Measurements from ENCODE around the gene DTWD2.
A peak's percentile ranks its signal among the peaks of the same experiment; 100 is the strongest.

The DTWD2 gene

GRCh38 chr5:118793091-118793490 lies 195.3 kb downstream of the DTWD2 start:
- H3K27me3 ChIP-seq (ENCODE audit: control insufficient read depth in 2 of 2, insufficient read depth in 2 of 2, low read length in 2 of 2), result no peaks in the 10 kb centered on the region
- no peaks in the 10 kb centered on the region for H3K4me1 ChIP-seq (ENCODE audit: control insufficient read depth in 2 of 2, insufficient read depth in 2 of 2, low read length in 2 of 2)
- H3K9me3 ChIP-seq (ENCODE audit: control insufficient read depth in 2 of 2, low read length in 2 of 2), result no peaks in the 10 kb centered on the region
- H3K36me3 ChIP-seq (ENCODE audit: control insufficient read depth in 2 of 2, insufficient read depth in 2 of 2, low read length in 2 of 2), result no peaks in the 10 kb centered on the region
- no peak overlapping the region for H3K9ac ChIP-seq (ENCODE audit: low read depth in 1 of 2, low read length in 2 of 2)
- no peak overlapping the region for H3K27ac ChIP-seq (ENCODE audit: low read depth in 2 of 2, low read length in 2 of 2)
- H3K4me3 ChIP-seq (ENCODE audit: low read length in 2 of 2), result no peak overlapping the region

GRCh38 chr5:118791926-118792734 lies 196.2 kb downstream of the DTWD2 start:
- H3K9me3 ChIP-seq (ENCODE audit: control insufficient read depth in 2 of 2, low read length in 2 of 2), result no peaks in the 10 kb centered on the region
- H3K4me3 ChIP-seq (ENCODE audit: low read length in 2 of 2), result peak overlapping the region in 1 of 2 donors; percentile 16
- H3K36me3 ChIP-seq (ENCODE audit: control insufficient read depth in 2 of 2, insufficient read depth in 2 of 2, low read length in 2 of 2), result no peaks in the 10 kb centered on the region
- H3K9ac ChIP-seq (ENCODE audit: low read depth in 1 of 2, low read length in 2 of 2), result no peak overlapping the region
- no peaks in the 10 kb centered on the region for H3K27me3 ChIP-seq (ENCODE audit: control insufficient read depth in 2 of 2, insufficient read depth in 2 of 2, low read length in 2 of 2)
- H3K27ac ChIP-seq (ENCODE audit: low read depth in 2 of 2, low read length in 2 of 2), result no peak overlapping the region
- no peaks in the 10 kb centered on the region for H3K4me1 ChIP-seq (ENCODE audit: control insufficient read depth in 2 of 2, insufficient read depth in 2 of 2, low read length in 2 of 2)

- Histone ChIP-seq H3K9me3 (ENCODE audit: control insufficient read depth in 2 of 2, low read length in 2 of 2) (no peaks in the 10 kb centered on the region), H3K36me3 (ENCODE audit: control insufficient read depth in 2 of 2, insufficient read depth in 2 of 2, low read length in 2 of 2) (no peaks in the 10 kb centered on the region), H3K27me3 (ENCODE audit: control insufficient read depth in 2 of 2, insufficient read depth in 2 of 2, low read length in 2 of 2) (no peaks in the 10 kb centered on the region), H3K9ac (ENCODE audit: low read depth in 1 of 2, low read length in 2 of 2) (no peak overlapping the region), H3K27ac (ENCODE audit: low read depth in 2 of 2, low read length in 2 of 2) (no peak overlapping the region), H3K4me3 (ENCODE audit: low read length in 2 of 2) (no peak overlapping the region), H3K4me1 (ENCODE audit: control insufficient read depth in 2 of 2, insufficient read depth in 2 of 2, low read length in 2 of 2) (no peaks in the 10 kb centered on the region)
Observed at GRCh38 chr5:118789366-118789765, 199.0 kb downstream of the DTWD2 start.

GRCh38 chr5:118788351-118788750 lies 200.0 kb downstream of the DTWD2 start:
- H3K27ac ChIP-seq (ENCODE audit: low read depth in 2 of 2, low read length in 2 of 2), result no peak overlapping the region
- H3K36me3 ChIP-seq (ENCODE audit: control insufficient read depth in 2 of 2, insufficient read depth in 2 of 2, low read length in 2 of 2), result no peaks in the 10 kb centered on the region
- no peaks in the 10 kb centered on the region for H3K27me3 ChIP-seq (ENCODE audit: control insufficient read depth in 2 of 2, insufficient read depth in 2 of 2, low read length in 2 of 2)
- H3K4me3 ChIP-seq (ENCODE audit: low read length in 2 of 2), result no peak overlapping the region
- H3K9ac ChIP-seq (ENCODE audit: low read depth in 1 of 2, low read length in 2 of 2), result no peak overlapping the region
- no peaks in the 10 kb centered on the region for H3K4me1 ChIP-seq (ENCODE audit: control insufficient read depth in 2 of 2, insufficient read depth in 2 of 2, low read length in 2 of 2)
- H3K9me3 ChIP-seq (ENCODE audit: control insufficient read depth in 2 of 2, low read length in 2 of 2), result no peaks in the 10 kb centered on the region
